ENCODE data around the gene STRN4. TPM values are rescaled to one million over a fixed set of nuclear protein-coding genes. Genes with fewer than 3 reads are reported as not detected.
A peak's percentile ranks its signal among the peaks of the same experiment; 100 is the strongest.

STRN4 gene
- total RNA-seq, 4 donors from 2014 or later = 54.1 to 73.4 (median 67.7) TPM

DNA sequence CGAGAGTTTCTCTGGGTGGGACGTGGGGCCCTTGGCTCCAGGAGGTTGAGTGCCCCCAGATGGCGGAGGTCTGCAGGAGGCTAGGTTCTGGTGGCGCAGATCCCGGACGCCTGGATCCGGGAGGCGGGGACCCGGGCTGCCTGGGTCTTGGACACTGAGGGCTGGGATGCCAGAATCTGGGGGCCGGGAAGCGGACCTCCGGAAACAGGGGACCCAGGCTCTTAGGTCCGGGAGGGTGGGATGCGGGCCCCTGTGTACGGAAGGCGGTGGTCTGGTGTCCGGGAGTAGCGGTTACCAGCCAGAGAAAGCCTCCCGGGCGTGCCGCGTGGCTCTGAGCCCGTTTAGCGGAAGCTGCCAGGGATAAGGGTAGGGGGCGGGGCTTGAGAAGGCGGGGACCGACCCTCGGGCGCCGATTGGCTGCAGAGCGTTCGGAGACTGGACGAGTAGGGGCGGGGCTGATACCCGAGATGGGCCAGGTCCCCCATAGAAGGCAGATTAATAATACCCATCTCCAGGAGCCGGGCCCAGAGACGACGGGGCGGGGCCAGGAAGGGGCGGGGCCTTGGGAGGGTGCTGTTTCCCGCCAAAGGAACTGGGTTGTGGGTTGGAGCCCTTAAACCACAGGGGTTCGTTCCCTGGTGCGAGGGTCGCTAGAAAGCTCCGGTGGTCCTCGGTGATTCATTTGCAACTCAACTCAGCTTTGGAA, 42.2 kb upstream of the STRN4 start, which contains the start of gene SLC1A5:
TSS of gene SLC1A5 (minus strand) at position 333 of the 706 bp plus-strand sequence. CDS start 629 bp downstream, outside the sequence.
- peak in 1 of 2 donors; percentile 74 for TF ChIP-seq POLR2A (IDR thresholded peaks at IDR 0.05)
- TF ChIP-seq, protein P1, sequence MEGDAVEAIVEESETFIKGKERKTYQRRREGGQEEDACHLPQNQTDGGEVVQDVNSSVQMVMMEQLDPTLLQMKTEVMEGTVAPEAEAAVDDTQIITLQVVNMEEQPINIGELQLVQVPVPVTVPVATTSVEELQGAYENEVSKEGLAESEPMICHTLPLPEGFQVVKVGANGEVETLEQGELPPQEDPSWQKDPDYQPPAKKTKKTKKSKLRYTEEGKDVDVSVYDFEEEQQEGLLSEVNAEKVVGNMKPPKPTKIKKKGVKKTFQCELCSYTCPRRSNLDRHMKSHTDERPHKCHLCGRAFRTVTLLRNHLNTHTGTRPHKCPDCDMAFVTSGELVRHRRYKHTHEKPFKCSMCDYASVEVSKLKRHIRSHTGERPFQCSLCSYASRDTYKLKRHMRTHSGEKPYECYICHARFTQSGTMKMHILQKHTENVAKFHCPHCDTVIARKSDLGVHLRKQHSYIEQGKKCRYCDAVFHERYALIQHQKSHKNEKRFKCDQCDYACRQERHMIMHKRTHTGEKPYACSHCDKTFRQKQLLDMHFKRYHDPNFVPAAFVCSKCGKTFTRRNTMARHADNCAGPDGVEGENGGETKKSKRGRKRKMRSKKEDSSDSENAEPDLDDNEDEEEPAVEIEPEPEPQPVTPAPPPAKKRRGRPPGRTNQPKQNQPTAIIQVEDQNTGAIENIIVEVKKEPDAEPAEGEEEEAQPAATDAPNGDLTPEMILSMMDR (IDR thresholded peaks at IDR 0.05) = no peak
- Histone ChIP-seq H3K4me1 (peaks cover 12 to 39% of the 10 kb centered on the region in 2 donors), H3K27me3 (no peaks in the 10 kb centered on the region), H3K4me3 (replicated peaks in 1 of 3) (peak within 1 kb of the TSS in 2 of 3 donors; percentile 14 to 43), H3K9me3 (no peaks in the 10 kb centered on the region), H3K36me3 (no peaks in the 10 kb centered on the region), H3K27ac (peak within 1 kb of the TSS in 2 of 3 donors; percentile 73 to 76)
- WGBS, 2 donors = 3 to 5% methylated on average over 9 of the region's 46 CpGs
- intact Hi-C loops (cut with DNase I) = no loop called here
- DNase-seq = peak; percentile 80 to 83

DNA sequence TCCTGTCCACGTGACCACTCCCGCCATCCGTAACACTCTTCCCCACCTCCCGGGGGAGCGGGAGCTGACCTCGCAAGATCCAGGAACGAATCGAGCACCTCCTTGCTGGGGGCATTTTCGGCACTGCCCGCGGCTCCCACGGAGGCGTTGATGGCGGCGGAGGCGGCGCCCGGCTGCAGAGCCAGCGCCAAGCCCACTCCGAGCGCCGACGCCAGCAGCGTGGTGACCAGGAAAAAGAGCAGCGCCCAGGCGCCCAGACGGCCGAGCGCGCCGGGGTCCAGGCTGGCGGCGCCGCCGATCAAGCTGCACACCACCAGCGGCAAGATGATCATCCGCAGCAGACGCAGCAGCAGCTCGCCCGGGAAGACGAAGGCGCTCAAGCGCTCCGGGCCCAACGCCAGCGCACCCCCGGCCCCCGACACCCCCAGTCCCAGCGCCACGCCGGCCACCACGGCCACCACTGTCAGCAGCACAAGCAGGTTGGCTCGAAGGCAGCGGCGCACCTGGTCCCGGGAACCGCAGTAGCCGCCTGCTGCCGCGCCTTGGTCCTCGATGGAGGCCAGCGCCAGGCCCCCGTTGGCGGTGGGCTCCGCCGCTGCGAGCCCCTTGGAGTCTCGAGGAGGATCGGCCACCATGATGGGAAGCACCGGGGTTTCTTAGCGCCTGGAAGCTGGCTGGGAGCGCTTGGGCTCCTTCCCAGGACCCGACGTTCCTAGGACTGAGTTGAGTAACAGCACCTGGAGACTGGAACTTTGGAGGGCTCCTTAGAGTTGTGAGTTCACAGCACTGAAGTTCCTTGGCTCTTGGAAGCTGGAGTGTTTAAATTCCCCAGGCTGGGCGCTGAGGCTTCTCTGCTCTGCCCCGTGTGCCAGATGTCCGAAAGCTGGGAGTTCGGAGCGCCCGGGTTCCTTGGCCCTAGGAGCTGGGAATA, 41.3 kb upstream of the STRN4 start:
- Histone ChIP-seq H3K4me3 (replicated peaks in 1 of 3) (peak overlapping the region in 2 of 3 donors; percentile 14 to 43), H3K36me3 (no peaks in the 10 kb centered on the region), H3K4me1 (peaks cover 12 to 36% of the 10 kb centered on the region in 2 donors), H3K9me3 (no peaks in the 10 kb centered on the region), H3K27ac (peak overlapping the region in 2 of 3 donors; percentile 73 to 76), H3K27me3 (no peaks in the 10 kb centered on the region)
- WGBS, 2 donors = 0% methylated on average over 13 to 46 of the region's 80 CpGs
- intact Hi-C loops (cut with DNase I) = no loop called here
- peak; percentile 20 to 26 for DNase-seq
- TF ChIP-seq, protein P1 (IDR thresholded peaks at IDR 0.05) = no peak
- no peak for TF ChIP-seq POLR2A (IDR thresholded peaks at IDR 0.05)

DNA sequence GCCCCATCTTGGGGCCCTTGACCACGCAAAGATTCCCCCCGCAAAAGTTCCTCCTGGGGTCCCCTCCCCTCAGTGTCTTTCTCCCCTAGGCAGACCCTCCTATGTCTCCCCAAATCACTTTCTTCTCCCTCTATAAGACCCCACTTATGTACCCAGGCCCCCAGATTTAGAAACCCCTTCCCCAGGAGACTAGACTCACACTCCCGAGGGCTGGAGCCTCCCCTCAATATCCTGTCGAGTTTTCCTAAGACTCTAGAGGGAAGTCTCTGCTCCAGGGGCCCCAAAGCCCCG, 40.7 kb upstream of the STRN4 start:
- peaks cover 12 to 36% of the 10 kb centered on the region in 2 donors for H3K4me1 ChIP-seq
- WGBS, 2 donors = 9 to 20% methylated on average over 5 of the region's 5 CpGs
- intact Hi-C loops (cut with DNase I) = no loop called here

DNA sequence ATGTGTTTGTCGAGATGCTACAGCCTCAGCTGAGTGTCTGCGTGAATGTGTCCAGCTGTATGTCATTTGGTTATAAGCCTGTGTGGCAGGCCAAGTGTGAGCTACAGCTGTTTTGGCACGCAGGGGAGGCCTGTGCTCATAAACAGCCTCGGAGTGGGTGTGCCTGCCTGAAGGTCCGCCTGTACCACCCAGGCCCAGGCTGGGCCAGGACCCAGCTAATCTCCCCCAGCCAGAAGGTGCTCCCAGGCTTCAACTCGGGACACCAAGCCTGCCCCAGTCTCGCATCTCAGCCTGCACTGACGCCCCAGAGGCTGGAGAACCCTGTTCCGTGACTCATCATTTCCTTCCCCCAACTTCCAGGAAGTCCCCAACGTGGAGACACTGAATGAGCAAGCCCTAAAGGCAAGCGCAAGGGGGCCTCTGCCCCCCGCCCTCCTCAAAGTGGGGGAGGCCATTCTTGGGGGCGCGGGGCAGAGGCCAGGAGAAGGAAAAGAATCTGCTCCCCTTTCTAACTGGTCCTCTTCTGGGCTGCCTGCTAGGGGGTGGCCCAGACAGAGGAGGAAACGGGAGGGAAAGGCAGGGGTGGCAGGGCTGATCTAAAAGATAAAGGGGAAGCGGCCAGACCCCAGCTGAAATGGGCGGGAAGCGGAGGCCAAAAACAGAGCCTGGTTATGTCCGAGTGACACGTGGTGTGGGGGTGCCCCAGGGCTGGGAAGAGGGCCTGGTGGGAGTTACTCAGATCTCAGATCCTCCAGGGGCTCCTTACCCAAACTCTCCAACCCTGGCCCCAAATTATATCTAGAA, 40.2 kb upstream of the STRN4 start:
- Histone ChIP-seq H3K27me3 (no peaks in the 10 kb centered on the region), H3K36me3 (no peaks in the 10 kb centered on the region), H3K9me3 (no peaks in the 10 kb centered on the region), H3K4me1 (peaks cover 12 to 36% of the 10 kb centered on the region in 2 donors), H3K4me3 (replicated peaks in 1 of 3) (peak overlapping the region in 1 of 3 donors; percentile 43), H3K27ac (peak overlapping the region; percentile 64 to 76 (median 73))
- DNase-seq = peak; percentile 13 to 28
- intact Hi-C loops (cut with DNase I) = no loop called here
- no peak for TF ChIP-seq POLR2A (IDR thresholded peaks at IDR 0.05)
- TF ChIP-seq, protein P1 (IDR thresholded peaks at IDR 0.05) = no peak
- WGBS, 2 donors = 41 to 47% methylated on average over 17 to 20 of the region's 20 CpGs

More for the DNA sequence above, 40.7 kb upstream of the STRN4 start:
- Histone ChIP-seq H3K4me3 (replicated peaks in 1 of 3) (peak overlapping the region in 1 of 3 donors; percentile 43), H3K9me3 (no peaks in the 10 kb centered on the region), H3K36me3 (no peaks in the 10 kb centered on the region), H3K27me3 (no peaks in the 10 kb centered on the region), H3K27ac (peak overlapping the region; percentile 64 to 76 (median 73))
- TF ChIP-seq, protein P1 (IDR thresholded peaks at IDR 0.05) = no peak
- no peak for TF ChIP-seq POLR2A (IDR thresholded peaks at IDR 0.05)
- no peak for DNase-seq
